ENCODE measurements around the gene PLXNA1. TPM values are rescaled to one million over a fixed set of nuclear protein-coding genes. Genes with fewer than 3 reads are reported as not detected.

PLXNA1 gene
- total RNA-seq, 4 donors from 2014 or later: 6.7 to 38.2 (median 16.9) TPM

GRCh38 chr3:126968391-126969390 is 14.2 kb upstream of the PLXNA1 start:
- Histone ChIP-seq H3K4me3 (no peak overlapping the region), H3K27ac (no peak overlapping the region), H3K27me3 (no peaks in the 10 kb centered on the region), H3K4me1 (no peaks in the 10 kb centered on the region), H3K9me3 (no peaks in the 10 kb centered on the region), H3K36me3 (no peaks in the 10 kb centered on the region)
- intact Hi-C loops (cut with DNase I; ENCODE audit: low total_unique reads): no loop called here
- no peak for TF ChIP-seq CTCF (IDR thresholded peaks at IDR 0.05)
- no peak for TF ChIP-seq POLR2A (IDR thresholded peaks at IDR 0.05)
- DNase-seq: no peak

- H3K27me3 ChIP-seq: no peaks in the 10 kb centered on the region
- no peaks in the 10 kb centered on the region for H3K36me3 ChIP-seq
- peaks cover 0 to under 1% of the 10 kb centered on the region in 2 donors for H3K9me3 ChIP-seq
- intact Hi-C loops (cut with DNase I; ENCODE audit: low total_unique reads): no loop called here
- DNase-seq: no peak
- TF ChIP-seq POLR2A (IDR thresholded peaks at IDR 0.05): no peak
- TF ChIP-seq CTCF (IDR thresholded peaks at IDR 0.05): no peak
- no peaks in the 10 kb centered on the region for H3K4me1 ChIP-seq
- H3K27ac ChIP-seq: no peak overlapping the region
- no peak overlapping the region for H3K4me3 ChIP-seq
These were observed 13.3 kb upstream of the PLXNA1 start for GRCh38 chr3:126969586-126969985.

- TF ChIP-seq POLR2A (IDR thresholded peaks at IDR 0.05): no peak
- TF ChIP-seq CTCF (IDR thresholded peaks at IDR 0.05): no peak
- intact Hi-C loops (cut with DNase I; ENCODE audit: low total_unique reads): no loop called here
- Histone ChIP-seq H3K27me3 (no peaks in the 10 kb centered on the region), H3K4me1 (no peaks in the 10 kb centered on the region), H3K27ac (no peak overlapping the region), H3K36me3 (no peaks in the 10 kb centered on the region), H3K4me3 (no peak overlapping the region), H3K9me3 (peaks cover 0 to 4% of the 10 kb centered on the region in 2 donors)
- DNase-seq: no peak
These were observed 12.8 kb upstream of the PLXNA1 start for GRCh38 chr3:126970101-126970500.

DNA sequence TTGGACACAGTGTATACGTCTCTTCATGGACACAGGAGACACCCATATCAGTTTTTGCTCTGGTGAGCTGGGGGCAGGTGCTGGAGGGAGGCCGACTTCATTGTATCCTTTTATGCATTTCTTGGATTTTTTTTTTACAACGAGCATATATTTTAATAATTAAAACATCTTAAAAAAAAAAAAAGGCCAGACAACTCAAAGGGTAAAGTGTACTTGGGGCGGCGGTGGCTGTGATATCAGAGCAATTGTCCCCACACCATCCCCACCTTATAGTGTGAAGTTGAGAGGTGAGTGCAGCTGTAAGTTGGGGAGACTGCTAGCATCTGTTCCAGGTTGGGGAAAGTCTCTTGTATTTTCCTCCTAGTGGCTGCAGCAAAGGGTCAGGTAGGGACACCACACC is 12.0 kb upstream of the PLXNA1 start:
- no peak overlapping the region for H3K27ac ChIP-seq
- intact Hi-C loops (cut with DNase I; ENCODE audit: low total_unique reads): no loop called here
- no peak for TF ChIP-seq CTCF (IDR thresholded peaks at IDR 0.05)
- no peak for TF ChIP-seq POLR2A (IDR thresholded peaks at IDR 0.05)
- peaks cover 0 to 4% of the 10 kb centered on the region in 2 donors for H3K9me3 ChIP-seq
- no peaks in the 10 kb centered on the region for H3K36me3 ChIP-seq
- no peaks in the 10 kb centered on the region for H3K27me3 ChIP-seq
- no peak for DNase-seq
- H3K4me1 ChIP-seq: no peaks in the 10 kb centered on the region
- H3K4me3 ChIP-seq: no peak overlapping the region

DNA sequence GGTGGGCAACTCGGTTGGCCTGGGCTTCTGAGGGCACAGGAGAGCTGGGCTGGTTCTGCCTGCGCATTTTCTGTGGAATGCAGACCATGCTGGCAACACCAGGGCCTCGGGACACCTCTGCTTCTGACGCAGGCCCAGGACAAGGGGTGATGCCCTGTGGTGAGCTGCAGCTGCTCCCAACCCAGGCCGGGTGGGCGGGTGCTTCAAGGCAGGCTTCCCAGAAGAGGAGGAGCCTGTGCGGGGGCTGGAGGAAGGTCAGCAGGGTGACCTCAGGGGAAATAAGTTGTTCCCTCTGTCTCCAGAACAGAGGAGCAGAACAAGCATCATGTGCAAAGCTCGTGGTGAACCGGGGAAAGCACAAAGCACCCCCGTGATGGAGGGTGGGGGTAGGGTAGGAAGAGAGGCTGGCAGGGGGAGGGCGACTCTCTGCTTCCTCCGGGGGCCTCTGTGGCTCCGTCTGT is 11.0 kb upstream of the PLXNA1 start:
- no peaks in the 10 kb centered on the region for H3K27me3 ChIP-seq
- H3K4me3 ChIP-seq: no peak overlapping the region
- TF ChIP-seq CTCF (IDR thresholded peaks at IDR 0.05): no peak
- TF ChIP-seq POLR2A (IDR thresholded peaks at IDR 0.05): no peak
- peaks cover 0 to 4% of the 10 kb centered on the region in 2 donors for H3K9me3 ChIP-seq
- DNase-seq: peak; percentile 39 to 50
- H3K36me3 ChIP-seq: no peaks in the 10 kb centered on the region
- H3K27ac ChIP-seq: no peak overlapping the region
- intact Hi-C loops (cut with DNase I; ENCODE audit: low total_unique reads): no loop called here
- H3K4me1 ChIP-seq: no peaks in the 10 kb centered on the region

Measured in uterus (tissue), 4 donors.